HCT116 (cell line): ENCODE data around the gene TMEM45A. TPM values are rescaled to one million over a fixed set of nuclear protein-coding genes. Genes with fewer than 3 reads are reported as not detected.

Experiments used
- ATAC-seq: fragments of 200-7000 bp; cut with Tn5 transposase; 2 replicates; pipeline ENCODE4 v1.9.1; 2020; ENCODE audit warnings: mild to moderate bottlenecking, moderate library complexity
- BruUV-seq: library from RNA; stranded (reverse); fragments of 400-500 nt; replicated peaks from 2 replicates; lab custom pipeline; 2021; lab: Mats Ljungman, UMichigan
- CTCF ChIA-PET: fragments of 300-600 bp; sonication (Branson Sonifier 250); formaldehyde crosslinking; loops from one replicate; lab custom pipeline; 2021; ENCODE audit warnings: antibody characterized with exemption; lab: Charles Lee
- POLR2A ChIA-PET: fragments of 300-600, 350-600 bp; sonication (Branson Sonifier 250); formaldehyde crosslinking; loops from one replicate; lab custom pipeline; 2021; ENCODE audit warnings: antibody characterized with exemption; lab: Charles Lee
- RAD21 ChIA-PET, 2 experiments: fragments of 300-600 bp; sonication (Branson Sonifier 250); formaldehyde crosslinking; loops; one replicate each; lab custom pipeline; 2023; ENCODE audit warnings: low total read pairs in 2 of 2; ENCODE audit not compliant: uncharacterized antibody in 2 of 2, unreplicated experiment in 2 of 2, low non-redundant PET in 1 of 2; lab: Charles Lee
- DNase-seq: peaks from one replicate; pipeline ENCODE4 v3.0.0-alpha.2; 2010; ENCODE audit warnings: low read depth, low spot score
- H2AFZ ChIP-seq: fragments of 200-600 bp; shearing (Covaris generic), sonication (generic); 2 replicates; pipeline ENCODE4 v1.6.1; 2017; ENCODE audit warnings: low read depth, mixed run types, mixed read lengths, antibody characterized with exemption, low read length; ENCODE audit not compliant: poor library complexity, severe bottlenecking
- H3K27ac ChIP-seq: 2 replicates; pipeline ENCODE4 v1.5.1; 2012; ENCODE audit warnings: low read depth, low read length
- H3K27me3 ChIP-seq: fragments of 200-600 bp; sonication (generic); 2 replicates; pipeline ENCODE4 v1.6.1; 2016; ENCODE audit warnings: mixed run types, low read length, mixed read lengths; ENCODE audit not compliant: insufficient read depth
- H3K36me3 ChIP-seq, 2 experiments: fragments of 200-500 bp in 1 of 2; fragments of 200-600 bp in 1 of 2; sonication (Bioruptor generic) in 1 of 2; sonication (generic) in 1 of 2; 2 replicates each; pipeline versions ENCODE4 v1.5.1 to v1.6.1; 2014 to 2016; ENCODE audit warnings: low read length in 2 of 2, inconsistent platforms in 1 of 2, mixed read lengths in 1 of 2, mixed run types in 1 of 2; ENCODE audit not compliant: insufficient read depth in 2 of 2, control insufficient read depth in 1 of 2
- H3K4me1 ChIP-seq, 2 experiments: fragments of 200-600 bp in 1 of 2; sonication (generic) in 1 of 2; 2 replicates each; pipeline versions ENCODE4 v1.5.1 to v1.6.1; 2012 to 2017; ENCODE audit warnings: low read length in 2 of 2, inconsistent platforms in 1 of 2, mild to moderate bottlenecking in 1 of 2, mixed read lengths in 1 of 2, mixed run types in 1 of 2, moderate library complexity in 1 of 2; ENCODE audit not compliant: insufficient read depth in 2 of 2, control insufficient read depth in 1 of 2
- H3K4me2 ChIP-seq: fragments of 200-600 bp; sonication (generic); 2 replicates; pipeline ENCODE4 v1.6.1; 2017; ENCODE audit warnings: mixed run types, low read length, mixed read lengths
- H3K4me3 ChIP-seq, 2 experiments: fragments of 200-600 bp in 1 of 2; sonication (generic) in 1 of 2; replicated peaks in 1 of 2; 2 replicates each; pipeline ENCODE4 v1.5.1; 2011 to 2016; ENCODE audit warnings: low read length in 2 of 2, control low read depth in 1 of 2, low read depth in 1 of 2, mild to moderate bottlenecking in 1 of 2, mixed read lengths in 1 of 2, mixed run types in 1 of 2
- H3K79me2 ChIP-seq: fragments of 200-600 bp; sonication (generic); 2 replicates; pipeline ENCODE4 v1.6.1; 2017; ENCODE audit warnings: mild to moderate bottlenecking, mixed run types, low read length, moderate library complexity, mixed read lengths; ENCODE audit not compliant: insufficient read depth
- H3K9ac ChIP-seq: fragments of 200-600 bp; sonication (generic); 2 replicates; pipeline ENCODE4 v1.6.1; 2016; ENCODE audit warnings: low read length, mixed read lengths
- H3K9me2 ChIP-seq: fragments of 200-600 bp; sonication (generic), shearing (Covaris generic); 2 replicates; pipeline ENCODE4 v1.6.1; 2017; ENCODE audit warnings: mixed run types, mild to moderate bottlenecking, moderate library complexity; ENCODE audit not compliant: insufficient read depth
- H3K9me3 ChIP-seq, 2 experiments: fragments of 200-500 bp in 1 of 2; fragments of 200-600 bp in 1 of 2; sonication (Bioruptor generic) in 1 of 2; sonication (generic) in 1 of 2; 2 replicates each; pipeline ENCODE4 v1.6.1; 2014 to 2017; ENCODE audit warnings: low read length in 2 of 2, mixed read lengths in 2 of 2, inconsistent platforms in 1 of 2, low read depth in 1 of 2, mild to moderate bottlenecking in 1 of 2, mixed run types in 1 of 2, moderate library complexity in 1 of 2; ENCODE audit not compliant: control insufficient read depth in 1 of 2, insufficient read depth in 1 of 2
- H4K20me1 ChIP-seq: fragments of 200-600 bp; sonication (generic), shearing (Covaris generic); 2 replicates; pipeline ENCODE4 v1.6.1; 2017; ENCODE audit warnings: mixed run types, mild to moderate bottlenecking, moderate library complexity; ENCODE audit not compliant: insufficient read depth
- CBX3 ChIP-seq: IDR thresholded peaks from 2 replicates; pipeline ENCODE4 v1.6.1; 2012; ENCODE audit warnings: low read depth
- EGR1 ChIP-seq: IDR thresholded peaks from 2 replicates; pipeline ENCODE4 v1.6.1; 2012; ENCODE audit warnings: low read depth
- ELF1 ChIP-seq: IDR thresholded peaks from 2 replicates; pipeline ENCODE4 v1.6.1; 2012; ENCODE audit warnings: low read depth, borderline replicate concordance
- EZH2phosphoT487 ChIP-seq: fragments of 200-600 bp; IDR thresholded peaks from 2 replicates; pipeline ENCODE4 v1.6.1; 2018; ENCODE audit warnings: antibody characterized with exemption, borderline replicate concordance
- FOSL1 ChIP-seq: IDR thresholded peaks from 2 replicates; pipeline ENCODE4 v1.6.1; 2012; ENCODE audit warnings: low read depth
- POLR2A ChIP-seq: IDR thresholded peaks from 2 replicates; pipeline ENCODE4 v1.7.0; 2011; ENCODE audit warnings: borderline replicate concordance; ENCODE audit not compliant: insufficient read depth, insufficient read length; ENCODE audit errors: extremely low read depth
- POLR2AphosphoS5 ChIP-seq: IDR thresholded peaks from 2 replicates; pipeline ENCODE4 v1.6.1; 2011; ENCODE audit warnings: mild to moderate bottlenecking, low read depth, low read length, moderate library complexity
- RAD21 ChIP-seq: IDR thresholded peaks from 2 replicates; pipeline ENCODE4 v1.6.1; 2012; ENCODE audit warnings: low read depth, mild to moderate bottlenecking
- SIN3A ChIP-seq: IDR thresholded peaks from 2 replicates; pipeline ENCODE4 v1.6.1; 2012; ENCODE audit warnings: low read depth
- SP1 ChIP-seq: IDR thresholded peaks from 2 replicates; pipeline ENCODE4 v1.6.1; 2012; ENCODE audit warnings: low read depth
- SRF ChIP-seq: IDR thresholded peaks from 2 replicates; pipeline ENCODE4 v1.6.1; 2012; ENCODE audit warnings: low read depth
- TCF7L2 ChIP-seq: IDR thresholded peaks from 2 replicates; pipeline ENCODE4 v1.7.0; 2011; ENCODE audit warnings: borderline replicate concordance, inconsistent platforms; ENCODE audit not compliant: insufficient read depth, insufficient read length; ENCODE audit errors: extremely low read depth
- YY1 ChIP-seq: IDR thresholded peaks from 2 replicates; pipeline ENCODE4 v1.6.1; 2011; ENCODE audit warnings: low read length, low read depth, moderate library complexity, mild to moderate bottlenecking; ENCODE audit not compliant: insufficient replicate concordance; ENCODE audit errors: extremely low read depth
- ZFX ChIP-seq: fragments of 450-650 bp; IDR thresholded peaks from 2 replicates; pipeline ENCODE4 v1.6.1; 2017
- ZNF274 ChIP-seq: fragments of 200-500 bp; sonication (Bioruptor generic); IDR thresholded peaks from 2 replicates; pipeline ENCODE4 v1.6.1; 2014; ENCODE audit warnings: mild to moderate bottlenecking, low read depth, low read length, inconsistent platforms
- intact Hi-C: fragments of 100-400 bp; cut with micrococcal nuclease; formaldehyde crosslinking; loops from 2 replicates; pipeline ENCODE4 v1.10.0; 2022
- total RNA-seq: library from RNA; stranded (reverse); gene quantifications from one replicate; pipeline ENCODE4 v1.2.1, GENCODE V29; 2021; ENCODE audit not compliant: unreplicated experiment
- TF ChIP-seq, protein P1 (sequence below): IDR thresholded peaks from 2 replicates; pipeline ENCODE4 v1.6.1; 2012
- TF ChIP-seq, protein P2 (sequence below): IDR thresholded peaks from 2 replicates; pipeline ENCODE4 v1.6.1; 2011; ENCODE audit warnings: mild to moderate bottlenecking, low read length, moderate library complexity; ENCODE audit not compliant: insufficient replicate concordance; ENCODE audit errors: extremely low read depth
- TF ChIP-seq, protein P3 (sequence below): IDR thresholded peaks from 2 replicates; pipeline ENCODE4 v1.6.1; 2012
- TF ChIP-seq, protein P4 (sequence below), 3 experiments: fragments of 200-600 bp in 1 of 3; sonication (generic) in 1 of 3; IDR thresholded peaks in 2 of 3; conservative IDR thresholded peaks in 1 of 3; 2 replicates each; pipeline ENCODE4 v1.5.1; 2012 to 2017; ENCODE audit warnings: low read depth in 2 of 3, low read length in 2 of 3, antibody characterized with exemption in 1 of 3, borderline replicate concordance in 1 of 3, control low read depth in 1 of 3, mild to moderate bottlenecking in 1 of 3, mixed read lengths in 1 of 3, mixed run types in 1 of 3, moderate library complexity in 1 of 3; ENCODE audit not compliant: insufficient read depth in 1 of 3
- TF ChIP-seq, protein P5 (sequence below): IDR thresholded peaks from 2 replicates; pipeline ENCODE4 v1.6.1; 2012; ENCODE audit warnings: low read depth

Gene TMEM45A
- total RNA-seq, 1 experiment from 2014 or later = 5.0 TPM

DNA sequence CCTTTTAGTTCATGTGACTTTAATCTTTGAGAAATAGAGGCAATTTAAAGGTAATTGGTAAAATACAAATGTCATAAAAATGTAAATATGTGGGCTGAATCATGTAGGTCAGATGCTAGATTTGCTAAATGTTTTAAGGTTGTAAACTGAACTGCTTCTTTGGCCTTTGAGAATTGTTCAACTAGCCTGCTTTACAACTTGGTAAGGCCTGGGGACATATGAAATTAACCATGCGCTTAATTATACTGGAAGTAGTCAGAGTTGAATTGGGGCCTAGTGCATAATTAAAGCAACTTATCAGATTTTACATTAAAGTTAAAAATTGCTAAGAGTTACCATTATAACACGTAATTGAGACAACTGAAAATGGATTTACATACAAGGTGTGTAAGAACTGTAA, 21.0 kb upstream of the TMEM45A start:
- no peak overlapping the region for H3K4me2 ChIP-seq
- H3K4me3 ChIP-seq = no peak overlapping the region
- no peak overlapping the region for H2AFZ ChIP-seq
- ChIA-PET CTCF (no interaction called here), RAD21 (no interaction called here), POLR2A (no interaction called here)
- intact Hi-C loops = no loop called here
- ATAC-seq = no peak
- no peak overlapping the region for H3K9ac ChIP-seq
- H4K20me1 ChIP-seq = no peaks in the 10 kb centered on the region
- H3K27ac ChIP-seq = no peak overlapping the region
- H3K79me2 ChIP-seq = no peaks in the 10 kb centered on the region
- peaks cover 3 to 7% of the 10 kb centered on the region in 2 experiments; a peak in 2 of 4 replicates for H3K9me3 ChIP-seq
- H3K27me3 ChIP-seq = no peaks in the 10 kb centered on the region
- no peak for DNase-seq
- no peaks in the 10 kb centered on the region for H3K9me2 ChIP-seq
- H3K4me1 ChIP-seq = no peaks in the 10 kb centered on the region
- TF ChIP-seq, protein P1, sequence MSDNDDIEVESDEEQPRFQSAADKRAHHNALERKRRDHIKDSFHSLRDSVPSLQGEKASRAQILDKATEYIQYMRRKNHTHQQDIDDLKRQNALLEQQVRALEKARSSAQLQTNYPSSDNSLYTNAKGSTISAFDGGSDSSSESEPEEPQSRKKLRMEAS = no peak
- TF ChIP-seq RAD21 (no peak), ZNF274 (no peak), FOSL1 (no peak), POLR2AphosphoS5 (no peak), CBX3 (no peak), POLR2A (no peak), TCF7L2 (no peak), EZH2phosphoT487 (no peak), YY1 (no peak), SP1 (no peak), EGR1 (no peak), SRF (no peak), ZFX (no peak), ELF1 (no peak), SIN3A (no peak)
- TF ChIP-seq, protein P2, sequence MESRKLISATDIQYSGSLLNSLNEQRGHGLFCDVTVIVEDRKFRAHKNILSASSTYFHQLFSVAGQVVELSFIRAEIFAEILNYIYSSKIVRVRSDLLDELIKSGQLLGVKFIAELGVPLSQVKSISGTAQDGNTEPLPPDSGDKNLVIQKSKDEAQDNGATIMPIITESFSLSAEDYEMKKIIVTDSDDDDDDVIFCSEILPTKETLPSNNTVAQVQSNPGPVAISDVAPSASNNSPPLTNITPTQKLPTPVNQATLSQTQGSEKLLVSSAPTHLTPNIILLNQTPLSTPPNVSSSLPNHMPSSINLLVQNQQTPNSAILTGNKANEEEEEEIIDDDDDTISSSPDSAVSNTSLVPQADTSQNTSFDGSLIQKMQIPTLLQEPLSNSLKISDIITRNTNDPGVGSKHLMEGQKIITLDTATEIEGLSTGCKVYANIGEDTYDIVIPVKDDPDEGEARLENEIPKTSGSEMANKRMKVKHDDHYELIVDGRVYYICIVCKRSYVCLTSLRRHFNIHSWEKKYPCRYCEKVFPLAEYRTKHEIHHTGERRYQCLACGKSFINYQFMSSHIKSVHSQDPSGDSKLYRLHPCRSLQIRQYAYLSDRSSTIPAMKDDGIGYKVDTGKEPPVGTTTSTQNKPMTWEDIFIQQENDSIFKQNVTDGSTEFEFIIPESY = no peak
- TF ChIP-seq, protein P3, sequence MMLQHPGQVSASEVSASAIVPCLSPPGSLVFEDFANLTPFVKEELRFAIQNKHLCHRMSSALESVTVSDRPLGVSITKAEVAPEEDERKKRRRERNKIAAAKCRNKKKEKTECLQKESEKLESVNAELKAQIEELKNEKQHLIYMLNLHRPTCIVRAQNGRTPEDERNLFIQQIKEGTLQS = no peak
- TF ChIP-seq, protein P4, sequence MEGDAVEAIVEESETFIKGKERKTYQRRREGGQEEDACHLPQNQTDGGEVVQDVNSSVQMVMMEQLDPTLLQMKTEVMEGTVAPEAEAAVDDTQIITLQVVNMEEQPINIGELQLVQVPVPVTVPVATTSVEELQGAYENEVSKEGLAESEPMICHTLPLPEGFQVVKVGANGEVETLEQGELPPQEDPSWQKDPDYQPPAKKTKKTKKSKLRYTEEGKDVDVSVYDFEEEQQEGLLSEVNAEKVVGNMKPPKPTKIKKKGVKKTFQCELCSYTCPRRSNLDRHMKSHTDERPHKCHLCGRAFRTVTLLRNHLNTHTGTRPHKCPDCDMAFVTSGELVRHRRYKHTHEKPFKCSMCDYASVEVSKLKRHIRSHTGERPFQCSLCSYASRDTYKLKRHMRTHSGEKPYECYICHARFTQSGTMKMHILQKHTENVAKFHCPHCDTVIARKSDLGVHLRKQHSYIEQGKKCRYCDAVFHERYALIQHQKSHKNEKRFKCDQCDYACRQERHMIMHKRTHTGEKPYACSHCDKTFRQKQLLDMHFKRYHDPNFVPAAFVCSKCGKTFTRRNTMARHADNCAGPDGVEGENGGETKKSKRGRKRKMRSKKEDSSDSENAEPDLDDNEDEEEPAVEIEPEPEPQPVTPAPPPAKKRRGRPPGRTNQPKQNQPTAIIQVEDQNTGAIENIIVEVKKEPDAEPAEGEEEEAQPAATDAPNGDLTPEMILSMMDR (IDR thresholded peaks at IDR 0.05 in 2 of 3, conservative IDR thresholded peaks at IDR 0.05 in 1 of 3; ENCODE audit: borderline replicate concordance in 1 of 3, insufficient read depth in 1 of 3, low read depth in 2 of 3, low read length in 2 of 3) = no peak
- TF ChIP-seq, protein P5, sequence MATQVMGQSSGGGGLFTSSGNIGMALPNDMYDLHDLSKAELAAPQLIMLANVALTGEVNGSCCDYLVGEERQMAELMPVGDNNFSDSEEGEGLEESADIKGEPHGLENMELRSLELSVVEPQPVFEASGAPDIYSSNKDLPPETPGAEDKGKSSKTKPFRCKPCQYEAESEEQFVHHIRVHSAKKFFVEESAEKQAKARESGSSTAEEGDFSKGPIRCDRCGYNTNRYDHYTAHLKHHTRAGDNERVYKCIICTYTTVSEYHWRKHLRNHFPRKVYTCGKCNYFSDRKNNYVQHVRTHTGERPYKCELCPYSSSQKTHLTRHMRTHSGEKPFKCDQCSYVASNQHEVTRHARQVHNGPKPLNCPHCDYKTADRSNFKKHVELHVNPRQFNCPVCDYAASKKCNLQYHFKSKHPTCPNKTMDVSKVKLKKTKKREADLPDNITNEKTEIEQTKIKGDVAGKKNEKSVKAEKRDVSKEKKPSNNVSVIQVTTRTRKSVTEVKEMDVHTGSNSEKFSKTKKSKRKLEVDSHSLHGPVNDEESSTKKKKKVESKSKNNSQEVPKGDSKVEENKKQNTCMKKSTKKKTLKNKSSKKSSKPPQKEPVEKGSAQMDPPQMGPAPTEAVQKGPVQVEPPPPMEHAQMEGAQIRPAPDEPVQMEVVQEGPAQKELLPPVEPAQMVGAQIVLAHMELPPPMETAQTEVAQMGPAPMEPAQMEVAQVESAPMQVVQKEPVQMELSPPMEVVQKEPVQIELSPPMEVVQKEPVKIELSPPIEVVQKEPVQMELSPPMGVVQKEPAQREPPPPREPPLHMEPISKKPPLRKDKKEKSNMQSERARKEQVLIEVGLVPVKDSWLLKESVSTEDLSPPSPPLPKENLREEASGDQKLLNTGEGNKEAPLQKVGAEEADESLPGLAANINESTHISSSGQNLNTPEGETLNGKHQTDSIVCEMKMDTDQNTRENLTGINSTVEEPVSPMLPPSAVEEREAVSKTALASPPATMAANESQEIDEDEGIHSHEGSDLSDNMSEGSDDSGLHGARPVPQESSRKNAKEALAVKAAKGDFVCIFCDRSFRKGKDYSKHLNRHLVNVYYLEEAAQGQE = no peak
- BruUV-seq = no TSS peak
- H3K36me3 ChIP-seq = no peaks in the 10 kb centered on the region
